ENCODE data around the gene PRKN.

Gene PRKN

GRCh38 chr6:162088091-162088490, 639.5 kb downstream of the PRKN start:
- no peak for FAIRE-seq

- no peak for FAIRE-seq
Measured at GRCh38 chr6:162085561-162085960, 642.0 kb downstream of the PRKN start.

- FAIRE-seq, result no peak
Measured at GRCh38 chr6:162082520-162082919, 645.0 kb downstream of the PRKN start.

- FAIRE-seq, result no peak
Measured at GRCh38 chr6:162078667-162079066, 648.9 kb downstream of the PRKN start.

GRCh38 chr6:162078126-162078525, 649.4 kb downstream of the PRKN start:
- no peak for FAIRE-seq

- no peak for FAIRE-seq
Measured at GRCh38 chr6:162076816-162077215, 650.8 kb downstream of the PRKN start.

GRCh38 chr6:162074641-162075275, 652.8 kb downstream of the PRKN start:
- no peak for FAIRE-seq

- no peak for FAIRE-seq
Measured at GRCh38 chr6:162070639-162071038, 656.9 kb downstream of the PRKN start.

GRCh38 chr6:162069995-162070394, 657.6 kb downstream of the PRKN start:
- no peak for FAIRE-seq

GRCh38 chr6:162068340-162068739, 659.2 kb downstream of the PRKN start:
- FAIRE-seq, result no peak

GRCh38 chr6:162063666-162064065, 663.9 kb downstream of the PRKN start:
- FAIRE-seq, result no peak

GRCh38 chr6:162058281-162058875, 669.2 kb downstream of the PRKN start:
- no peak for FAIRE-seq

- FAIRE-seq, result no peak
Measured at GRCh38 chr6:162056745-162057144, 670.8 kb downstream of the PRKN start.

- FAIRE-seq, result no peak
Measured at GRCh38 chr6:162056061-162056460, 671.5 kb downstream of the PRKN start.

GRCh38 chr6:162055365-162055764, 672.2 kb downstream of the PRKN start:
- no peak for FAIRE-seq

- FAIRE-seq, result no peak
Measured at GRCh38 chr6:162053084-162053483, 674.5 kb downstream of the PRKN start.

- FAIRE-seq, result no peak
Measured at GRCh38 chr6:162050579-162050978, 677.0 kb downstream of the PRKN start.

GRCh38 chr6:162046324-162046723, 681.2 kb downstream of the PRKN start:
- no peak for FAIRE-seq

GRCh38 chr6:162032620-162033019, 694.9 kb downstream of the PRKN start:
- FAIRE-seq, result no peak

- FAIRE-seq, result no peak
Measured at GRCh38 chr6:162029873-162030576, 697.5 kb downstream of the PRKN start.

- no peak for FAIRE-seq
Measured at GRCh38 chr6:162026843-162027242, 700.7 kb downstream of the PRKN start.

GRCh38 chr6:162026031-162026430, 701.5 kb downstream of the PRKN start:
- FAIRE-seq, result no peak

- no peak for FAIRE-seq
Measured at GRCh38 chr6:162019349-162019748, 708.2 kb downstream of the PRKN start.

- no peak for FAIRE-seq
Measured at GRCh38 chr6:162017536-162017935, 710.0 kb downstream of the PRKN start.

Measured in TTC549 (cell line).